ENCODE measurements around the gene ATP2B1.

DNA sequence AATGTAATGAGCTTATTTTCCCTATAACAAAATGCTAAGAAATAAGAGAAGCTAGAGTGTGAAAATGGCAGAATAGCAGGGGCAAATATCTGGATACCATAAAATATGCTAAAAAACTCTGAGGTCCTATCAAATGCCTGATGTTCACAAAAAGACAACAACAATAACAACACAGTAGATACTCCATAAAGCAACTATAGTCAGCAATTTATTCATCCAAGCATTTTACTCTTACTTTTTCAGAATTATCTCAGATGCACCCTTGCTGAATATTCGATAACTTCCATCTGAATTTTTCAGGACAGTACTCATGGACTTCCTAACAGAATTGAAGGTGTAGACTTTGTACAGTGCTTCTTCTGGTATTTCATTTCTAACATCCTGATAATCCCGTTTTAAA lies 88.9 kb downstream of the ATP2B1 start:
- TF ChIP-seq EZH2 (IDR thresholded peaks at IDR 0.05; ENCODE audit: borderline replicate concordance, insufficient read depth, low read depth, low read length, poor library complexity, severe bottlenecking) = no peak
- TF ChIP-seq, protein P1, sequence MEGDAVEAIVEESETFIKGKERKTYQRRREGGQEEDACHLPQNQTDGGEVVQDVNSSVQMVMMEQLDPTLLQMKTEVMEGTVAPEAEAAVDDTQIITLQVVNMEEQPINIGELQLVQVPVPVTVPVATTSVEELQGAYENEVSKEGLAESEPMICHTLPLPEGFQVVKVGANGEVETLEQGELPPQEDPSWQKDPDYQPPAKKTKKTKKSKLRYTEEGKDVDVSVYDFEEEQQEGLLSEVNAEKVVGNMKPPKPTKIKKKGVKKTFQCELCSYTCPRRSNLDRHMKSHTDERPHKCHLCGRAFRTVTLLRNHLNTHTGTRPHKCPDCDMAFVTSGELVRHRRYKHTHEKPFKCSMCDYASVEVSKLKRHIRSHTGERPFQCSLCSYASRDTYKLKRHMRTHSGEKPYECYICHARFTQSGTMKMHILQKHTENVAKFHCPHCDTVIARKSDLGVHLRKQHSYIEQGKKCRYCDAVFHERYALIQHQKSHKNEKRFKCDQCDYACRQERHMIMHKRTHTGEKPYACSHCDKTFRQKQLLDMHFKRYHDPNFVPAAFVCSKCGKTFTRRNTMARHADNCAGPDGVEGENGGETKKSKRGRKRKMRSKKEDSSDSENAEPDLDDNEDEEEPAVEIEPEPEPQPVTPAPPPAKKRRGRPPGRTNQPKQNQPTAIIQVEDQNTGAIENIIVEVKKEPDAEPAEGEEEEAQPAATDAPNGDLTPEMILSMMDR (IDR thresholded peaks at IDR 0.05) = no peak
